DND-41 (cell line): ENCODE measurements around the gene PCDHB14.
"Not testable (repeated sequence)": the region's sequence is repeated elsewhere in the genome, so short reads cannot be mapped to it uniquely, and the experiment has no call there.

ENCODE experiments used
- ATAC-seq: fragments of 200-7000 bp; cut with Tn5 transposase; 3 replicates; pipeline ENCODE4 v1.9.1; 2021; ENCODE audit warnings: low read depth; ENCODE audit not compliant: insufficient read depth
- DNase-seq: peaks from one replicate; pipeline ENCODE4 v3.0.0-alpha.2; 2020
- H2AFZ ChIP-seq: 2 replicates; pipeline ENCODE4 v1.6.0; 2012; ENCODE audit warnings: low read depth, low read length
- H3K27ac ChIP-seq: 2 replicates; pipeline ENCODE4 v1.5.1; 2012; ENCODE audit warnings: low read length, inconsistent platforms
- H3K27me3 ChIP-seq: fragments of 200-600 bp; sonication (generic); 2 replicates; pipeline ENCODE4 v1.6.0; 2012; ENCODE audit warnings: low read length, mild to moderate bottlenecking, inconsistent platforms; ENCODE audit not compliant: insufficient read depth, poor library complexity
- H3K36me3 ChIP-seq: 2 replicates; pipeline ENCODE4 v1.5.1; 2012; ENCODE audit warnings: low read length, inconsistent platforms; ENCODE audit not compliant: insufficient read depth
- H3K4me1 ChIP-seq: 2 replicates; pipeline ENCODE4 v1.5.1; 2012; ENCODE audit warnings: mild to moderate bottlenecking, low read length; ENCODE audit not compliant: insufficient read depth
- H3K4me2 ChIP-seq: 2 replicates; pipeline ENCODE4 v1.6.0; 2012; ENCODE audit warnings: mild to moderate bottlenecking, moderate library complexity, low read length, inconsistent platforms; ENCODE audit not compliant: insufficient read depth
- H3K4me3 ChIP-seq, 2 experiments: fragments of 200-600 bp in 1 of 2; shearing (Covaris generic) in 1 of 2; 2 replicates each; pipeline ENCODE4 v1.5.1; 2012 to 2016; ENCODE audit warnings: inconsistent platforms in 2 of 2, low read length in 2 of 2, mild to moderate bottlenecking in 2 of 2, low read depth in 1 of 2, moderate library complexity in 1 of 2
- H3K79me2 ChIP-seq: 2 replicates; pipeline ENCODE4 v1.6.0; 2012; ENCODE audit warnings: low read length, inconsistent platforms; ENCODE audit not compliant: insufficient read depth
- H3K9ac ChIP-seq: 2 replicates; pipeline ENCODE4 v1.6.0; 2012; ENCODE audit warnings: low read depth, mild to moderate bottlenecking, inconsistent platforms, low read length, moderate library complexity
- H3K9me3 ChIP-seq: 2 replicates; pipeline ENCODE4 v1.5.1; 2012; ENCODE audit warnings: low read length, moderate library complexity, mild to moderate bottlenecking, inconsistent platforms; ENCODE audit not compliant: insufficient read depth, severe bottlenecking
- H4K20me1 ChIP-seq: 2 replicates; pipeline ENCODE4 v1.6.0; 2012; ENCODE audit warnings: low read length; ENCODE audit not compliant: insufficient read depth
- EZH2 ChIP-seq: IDR thresholded peaks from 3 replicates; pipeline ENCODE4 v1.6.1; 2012; ENCODE audit warnings: borderline replicate concordance, low read depth, mild to moderate bottlenecking, moderate library complexity, low read length, inconsistent platforms; ENCODE audit not compliant: severe bottlenecking
- TF ChIP-seq, protein P1 (sequence below): IDR thresholded peaks from 2 replicates; pipeline ENCODE4 v1.5.1; 2012; ENCODE audit warnings: borderline replicate concordance, low read length, moderate library complexity, mild to moderate bottlenecking; ENCODE audit not compliant: poor library complexity, severe bottlenecking; ENCODE audit errors: extremely low read depth

Gene PCDHB14

GRCh38 chr5:141180313-141180712 is 42.8 kb upstream of the PCDHB14 start:
- no peak overlapping the region for H3K27ac ChIP-seq
- no peak overlapping the region for H2AFZ ChIP-seq
- no peak overlapping the region for H3K9ac ChIP-seq
- ATAC-seq (no peak), DNase-seq (no peak)
- H3K4me1 ChIP-seq = no peaks in the 10 kb centered on the region
- H3K4me3 ChIP-seq = no peak overlapping the region
- no peaks in the 10 kb centered on the region for H4K20me1 ChIP-seq
- peaks cover 8% of the 10 kb centered on the region for H3K27me3 ChIP-seq
- TF ChIP-seq, protein P1, sequence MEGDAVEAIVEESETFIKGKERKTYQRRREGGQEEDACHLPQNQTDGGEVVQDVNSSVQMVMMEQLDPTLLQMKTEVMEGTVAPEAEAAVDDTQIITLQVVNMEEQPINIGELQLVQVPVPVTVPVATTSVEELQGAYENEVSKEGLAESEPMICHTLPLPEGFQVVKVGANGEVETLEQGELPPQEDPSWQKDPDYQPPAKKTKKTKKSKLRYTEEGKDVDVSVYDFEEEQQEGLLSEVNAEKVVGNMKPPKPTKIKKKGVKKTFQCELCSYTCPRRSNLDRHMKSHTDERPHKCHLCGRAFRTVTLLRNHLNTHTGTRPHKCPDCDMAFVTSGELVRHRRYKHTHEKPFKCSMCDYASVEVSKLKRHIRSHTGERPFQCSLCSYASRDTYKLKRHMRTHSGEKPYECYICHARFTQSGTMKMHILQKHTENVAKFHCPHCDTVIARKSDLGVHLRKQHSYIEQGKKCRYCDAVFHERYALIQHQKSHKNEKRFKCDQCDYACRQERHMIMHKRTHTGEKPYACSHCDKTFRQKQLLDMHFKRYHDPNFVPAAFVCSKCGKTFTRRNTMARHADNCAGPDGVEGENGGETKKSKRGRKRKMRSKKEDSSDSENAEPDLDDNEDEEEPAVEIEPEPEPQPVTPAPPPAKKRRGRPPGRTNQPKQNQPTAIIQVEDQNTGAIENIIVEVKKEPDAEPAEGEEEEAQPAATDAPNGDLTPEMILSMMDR = no peak
- no peak for TF ChIP-seq EZH2
- no peak overlapping the region for H3K4me2 ChIP-seq
- H3K9me3 ChIP-seq = no peaks in the 10 kb centered on the region
- H3K36me3 ChIP-seq = no peaks in the 10 kb centered on the region
- H3K79me2 ChIP-seq = no peaks in the 10 kb centered on the region

DNA sequence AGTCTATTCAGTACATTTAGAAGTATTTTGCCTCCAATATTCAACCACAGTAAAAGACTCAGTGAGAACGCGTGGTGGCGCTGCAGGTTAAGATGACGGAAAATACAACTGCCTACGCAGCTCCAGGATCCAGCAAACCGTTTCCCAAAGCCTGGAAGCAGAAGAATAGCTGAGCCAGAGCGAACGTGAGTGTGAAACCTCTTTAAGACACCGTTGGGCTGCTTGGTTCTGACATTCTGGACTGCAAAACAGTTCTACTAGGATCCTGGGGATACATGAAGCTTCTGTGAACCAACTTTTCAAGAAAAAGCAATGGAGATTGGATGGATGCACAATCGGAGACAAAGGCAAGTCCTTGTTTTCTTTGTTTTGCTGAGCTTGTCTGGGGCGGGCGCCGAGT is 40.9 kb upstream of the PCDHB14 start, which contains the start of gene PCDHB16:
Gene PCDHB16, plus strand, starts transcription at position 140 of the 400 bp plus-strand sequence. Its CDS starts 173 bp downstream, at position 313.
- Histone ChIP-seq H2AFZ (no peak within 1 kb of the TSS), H3K4me3 (no peak within 1 kb of the TSS), H3K4me2 (no peak within 1 kb of the TSS)

DNA sequence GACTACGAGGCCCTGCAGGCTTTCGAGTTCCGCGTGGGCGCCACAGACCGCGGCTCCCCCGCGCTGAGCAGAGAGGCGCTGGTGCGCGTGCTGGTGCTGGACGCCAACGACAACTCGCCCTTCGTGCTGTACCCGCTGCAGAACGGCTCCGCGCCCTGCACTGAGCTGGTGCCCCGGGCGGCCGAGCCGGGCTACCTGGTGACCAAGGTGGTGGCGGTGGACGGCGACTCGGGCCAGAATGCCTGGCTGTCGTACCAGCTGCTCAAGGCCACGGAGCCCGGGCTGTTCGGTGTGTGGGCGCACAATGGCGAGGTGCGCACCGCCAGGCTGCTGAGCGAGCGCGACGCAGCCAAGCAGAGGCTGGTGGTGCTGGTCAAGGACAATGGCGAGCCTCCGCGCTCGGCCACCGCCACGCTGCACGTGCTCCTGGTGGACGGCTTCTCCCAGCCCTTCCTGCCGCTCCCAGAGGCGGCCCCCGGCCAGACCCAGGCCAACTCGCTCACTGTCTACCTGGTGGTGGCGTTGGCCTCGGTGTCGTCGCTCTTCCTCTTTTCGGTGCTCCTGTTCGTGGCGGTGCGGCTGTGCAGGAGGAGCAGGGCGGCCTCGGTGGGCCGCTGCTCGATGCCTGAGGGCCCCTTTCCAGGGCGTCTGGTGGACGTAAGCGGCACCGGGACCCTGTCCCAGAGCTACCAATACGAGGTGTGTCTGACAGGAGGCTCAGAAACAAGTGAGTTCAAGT is 38.9 kb upstream of the PCDHB14 start:
- not testable (repeated sequence) for DNase-seq, H3K27me3 ChIP-seq, H3K27ac ChIP-seq

More for the DNA sequence above, 40.9 kb upstream of the PCDHB14 start, which contains the start of gene PCDHB16:
- Histone ChIP-seq H3K27ac (no peak within 1 kb of the TSS), H3K79me2 (no peaks in the 10 kb centered on the region), H3K36me3 (no peaks in the 10 kb centered on the region), H4K20me1 (no peaks in the 10 kb centered on the region), H3K27me3 (no peaks in the 10 kb centered on the region), H3K9ac (no peak within 1 kb of the TSS), H3K4me1 (no peaks in the 10 kb centered on the region), H3K9me3 (no peaks in the 10 kb centered on the region)
- no peak for ATAC-seq
- TF ChIP-seq EZH2 = no peak
- TF ChIP-seq, protein P1 = no peak
- no peak for DNase-seq

DNA sequence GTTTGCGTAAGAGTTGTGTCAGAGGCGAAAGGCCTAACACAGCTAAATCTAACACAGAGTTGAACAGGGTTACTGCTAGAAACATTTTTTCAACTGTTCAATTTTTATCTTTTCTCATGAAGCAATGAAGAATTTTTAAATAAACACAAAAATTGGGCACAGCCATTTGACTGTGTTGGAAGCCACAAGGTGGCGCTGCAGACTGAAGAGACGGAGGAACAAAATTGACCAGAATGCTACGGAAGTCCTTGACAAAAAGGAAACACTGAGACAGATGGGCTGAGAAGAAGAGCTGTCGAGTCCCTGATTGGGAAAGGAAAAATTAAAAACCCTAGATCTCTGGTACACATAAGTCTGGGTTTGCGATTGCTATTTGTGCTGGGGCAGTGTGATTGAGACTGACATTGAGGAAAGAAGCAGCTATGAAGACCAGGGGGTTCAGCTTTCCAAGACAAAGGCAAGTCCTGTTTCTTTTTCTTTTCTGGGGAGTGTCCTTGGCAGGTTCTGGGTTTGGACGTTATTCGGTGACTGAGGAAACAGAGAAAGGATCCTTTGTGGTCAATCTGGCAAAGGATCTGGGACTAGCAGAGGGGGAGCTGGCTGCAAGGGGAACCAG is 36.1 kb upstream of the PCDHB14 start, which contains the start of gene PCDHB9:
Gene PCDHB9, plus strand, starts transcription at position 265 of the 616 bp plus-strand sequence. Its CDS starts 158 bp downstream, at position 423.
- no peaks in the 10 kb centered on the region for H3K9me3 ChIP-seq
- no peaks in the 10 kb centered on the region for H3K4me1 ChIP-seq
- H3K27ac ChIP-seq = no peak within 1 kb of the TSS
- no peaks in the 10 kb centered on the region for H3K79me2 ChIP-seq
- H3K36me3 ChIP-seq = no peaks in the 10 kb centered on the region
- H3K4me2 ChIP-seq = peak within 1 kb of the TSS; percentile 33; the same call in 1 of the 2 replicates
- no peaks in the 10 kb centered on the region for H3K27me3 ChIP-seq
- no peak within 1 kb of the TSS for H3K4me3 ChIP-seq
- ATAC-seq = peak; percentile 62; the same call in 2 of the 3 replicates
- no peak for TF ChIP-seq EZH2
- TF ChIP-seq, protein P1 = peak; percentile 68
- H3K9ac ChIP-seq = no peak within 1 kb of the TSS
- peak within 1 kb of the TSS; percentile 39; the same call in 1 of the 2 replicates for H2AFZ ChIP-seq
- DNase-seq = peak; percentile 43
- H4K20me1 ChIP-seq = no peaks in the 10 kb centered on the region

More for the DNA sequence above, 38.9 kb upstream of the PCDHB14 start:
- not testable (repeated sequence) for H3K4me2 ChIP-seq, H2AFZ ChIP-seq, H4K20me1 ChIP-seq, H3K4me1 ChIP-seq, H3K36me3 ChIP-seq, ATAC-seq, H3K9ac ChIP-seq, H3K79me2 ChIP-seq, H3K4me3 ChIP-seq, H3K9me3 ChIP-seq

DNA sequence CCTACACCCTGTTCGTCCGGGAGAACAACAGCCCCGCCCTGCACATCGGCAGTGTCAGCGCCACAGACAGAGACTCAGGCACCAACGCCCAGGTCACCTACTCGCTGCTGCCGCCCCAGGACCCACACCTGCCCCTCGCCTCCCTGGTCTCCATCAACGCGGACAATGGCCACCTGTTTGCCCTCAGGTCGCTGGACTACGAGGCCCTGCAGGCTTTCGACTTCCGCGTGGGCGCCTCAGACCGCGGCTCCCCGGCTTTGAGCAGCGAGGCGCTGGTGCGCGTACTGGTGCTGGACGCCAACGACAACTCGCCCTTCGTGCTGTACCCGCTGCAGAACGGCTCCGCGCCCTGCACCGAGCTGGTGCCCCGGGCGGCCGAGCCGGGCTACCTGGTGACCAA is 34.5 kb upstream of the PCDHB14 start:
- DNase-seq, H3K4me1 ChIP-seq, ATAC-seq, H3K4me3 ChIP-seq, H3K36me3 ChIP-seq, H4K20me1 ChIP-seq, H3K4me2 ChIP-seq, H3K79me2 ChIP-seq, H3K9ac ChIP-seq, H3K27me3 ChIP-seq, H3K27ac ChIP-seq, H2AFZ ChIP-seq, H3K9me3 ChIP-seq: not testable (repeated sequence)
